ENCODE data around the gene POM121L12. TPM values are rescaled to one million over a fixed set of nuclear protein-coding genes. Genes with fewer than 3 reads are reported as not detected.

POM121L12 gene
- total RNA-seq, 6 donors from 2014 or later: not detected

GRCh38 chr7:53068673-53069072, 33.2 kb downstream of the POM121L12 start:
- no peak overlapping the region for H3K27ac ChIP-seq
- no peaks in the 10 kb centered on the region for H3K36me3 ChIP-seq
- H3K4me1 ChIP-seq: no peaks in the 10 kb centered on the region
- 87 to 96% methylated on average over 2 of the region's 2 CpGs for WGBS, 2 donors
- no peaks in the 10 kb centered on the region for H3K9me3 ChIP-seq
- DNase-seq (no peak), ATAC-seq (ENCODE audit: low FRiP score in 2 of 2) (no peak)
- no peak overlapping the region for H3K4me3 ChIP-seq
- H3K27me3 ChIP-seq: no peaks in the 10 kb centered on the region
- TF ChIP-seq EP300 (IDR thresholded peaks at IDR 0.05) (no peak), POLR2A (IDR thresholded peaks at IDR 0.05) (no peak), POLR2AphosphoS5 (IDR thresholded peaks at IDR 0.05) (no peak)
- TF ChIP-seq, protein P1, sequence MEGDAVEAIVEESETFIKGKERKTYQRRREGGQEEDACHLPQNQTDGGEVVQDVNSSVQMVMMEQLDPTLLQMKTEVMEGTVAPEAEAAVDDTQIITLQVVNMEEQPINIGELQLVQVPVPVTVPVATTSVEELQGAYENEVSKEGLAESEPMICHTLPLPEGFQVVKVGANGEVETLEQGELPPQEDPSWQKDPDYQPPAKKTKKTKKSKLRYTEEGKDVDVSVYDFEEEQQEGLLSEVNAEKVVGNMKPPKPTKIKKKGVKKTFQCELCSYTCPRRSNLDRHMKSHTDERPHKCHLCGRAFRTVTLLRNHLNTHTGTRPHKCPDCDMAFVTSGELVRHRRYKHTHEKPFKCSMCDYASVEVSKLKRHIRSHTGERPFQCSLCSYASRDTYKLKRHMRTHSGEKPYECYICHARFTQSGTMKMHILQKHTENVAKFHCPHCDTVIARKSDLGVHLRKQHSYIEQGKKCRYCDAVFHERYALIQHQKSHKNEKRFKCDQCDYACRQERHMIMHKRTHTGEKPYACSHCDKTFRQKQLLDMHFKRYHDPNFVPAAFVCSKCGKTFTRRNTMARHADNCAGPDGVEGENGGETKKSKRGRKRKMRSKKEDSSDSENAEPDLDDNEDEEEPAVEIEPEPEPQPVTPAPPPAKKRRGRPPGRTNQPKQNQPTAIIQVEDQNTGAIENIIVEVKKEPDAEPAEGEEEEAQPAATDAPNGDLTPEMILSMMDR (IDR thresholded peaks at IDR 0.05): no peak

GRCh38 chr7:53070883-53071282, 35.5 kb downstream of the POM121L12 start:
- Histone ChIP-seq H3K27me3 (no peaks in the 10 kb centered on the region), H3K36me3 (no peaks in the 10 kb centered on the region), H3K9me3 (no peaks in the 10 kb centered on the region), H3K4me1 (no peaks in the 10 kb centered on the region), H3K4me3 (no peak overlapping the region), H3K27ac (no peak overlapping the region)
- ATAC-seq (ENCODE audit: low FRiP score in 2 of 2): no peak
- WGBS, 2 donors: 66 to 80% methylated on average over 2 of the region's 2 CpGs
- DNase-seq: no peak
- TF ChIP-seq POLR2A (IDR thresholded peaks at IDR 0.05) (no peak), POLR2AphosphoS5 (IDR thresholded peaks at IDR 0.05) (no peak), EP300 (IDR thresholded peaks at IDR 0.05) (no peak)
- TF ChIP-seq, protein P1 (IDR thresholded peaks at IDR 0.05): no peak
